D721Med (cell line): Measurements from ENCODE around the gene C1QTNF2.

Experiments
- DNase-seq: peaks from one replicate; pipeline ENCODE4 v3.0.0; 2011; ENCODE audit warnings: low spot score; ENCODE audit not compliant: insufficient read length
- FAIRE-seq: peaks from 2 replicates; lab custom pipeline; 2011; peaks lifted over from hg19 to GRCh38; lab: Jason Lieb, UNC
- TF ChIP-seq, protein P1 (sequence below): IDR thresholded peaks from 2 replicates; pipeline ENCODE4 v1.5.1; 2012; ENCODE audit warnings: mild to moderate bottlenecking, control low read depth; ENCODE audit not compliant: insufficient read depth; ENCODE audit errors: missing control alignments

C1QTNF2 gene

DNA sequence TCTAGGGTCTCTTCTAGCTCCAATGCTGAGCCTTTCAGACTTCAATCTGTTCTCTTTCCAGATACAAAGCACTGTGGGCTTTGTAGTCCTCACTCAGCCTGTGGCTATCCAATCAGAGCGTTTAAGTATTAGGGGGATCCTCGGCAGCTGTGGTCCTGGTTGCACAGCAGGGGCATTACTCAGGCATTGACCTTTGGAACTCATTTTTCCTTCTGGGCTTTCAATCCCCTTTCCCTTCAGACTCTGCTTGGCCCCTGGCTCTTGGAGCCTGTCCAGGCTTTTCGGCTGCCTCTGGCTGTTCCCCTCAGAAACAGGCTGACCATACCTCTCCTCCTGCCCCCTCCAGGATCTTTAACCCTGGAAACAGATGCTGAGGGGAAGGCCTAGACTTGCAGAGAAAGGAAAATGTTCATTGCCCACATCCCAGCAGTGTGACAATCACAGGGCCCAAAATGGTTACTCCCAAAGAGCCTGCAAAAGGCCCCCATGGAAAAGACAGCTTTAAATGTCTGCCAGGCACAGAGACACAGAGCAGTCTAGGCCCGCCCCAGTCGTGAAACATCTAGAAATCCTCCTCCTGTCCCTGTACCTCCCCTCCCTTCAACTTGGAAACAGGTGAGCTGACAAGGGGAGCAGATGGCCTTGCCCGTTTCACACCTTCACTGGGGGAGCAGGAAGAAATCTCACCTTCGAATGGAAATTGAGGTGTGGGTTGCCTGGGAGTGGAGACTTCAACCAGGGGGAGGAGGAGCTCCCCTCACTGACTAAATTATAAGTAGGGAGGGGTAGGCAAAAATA is 13.7 kb downstream of the C1QTNF2 start:
- no peak for FAIRE-seq
- TF ChIP-seq, protein P1, sequence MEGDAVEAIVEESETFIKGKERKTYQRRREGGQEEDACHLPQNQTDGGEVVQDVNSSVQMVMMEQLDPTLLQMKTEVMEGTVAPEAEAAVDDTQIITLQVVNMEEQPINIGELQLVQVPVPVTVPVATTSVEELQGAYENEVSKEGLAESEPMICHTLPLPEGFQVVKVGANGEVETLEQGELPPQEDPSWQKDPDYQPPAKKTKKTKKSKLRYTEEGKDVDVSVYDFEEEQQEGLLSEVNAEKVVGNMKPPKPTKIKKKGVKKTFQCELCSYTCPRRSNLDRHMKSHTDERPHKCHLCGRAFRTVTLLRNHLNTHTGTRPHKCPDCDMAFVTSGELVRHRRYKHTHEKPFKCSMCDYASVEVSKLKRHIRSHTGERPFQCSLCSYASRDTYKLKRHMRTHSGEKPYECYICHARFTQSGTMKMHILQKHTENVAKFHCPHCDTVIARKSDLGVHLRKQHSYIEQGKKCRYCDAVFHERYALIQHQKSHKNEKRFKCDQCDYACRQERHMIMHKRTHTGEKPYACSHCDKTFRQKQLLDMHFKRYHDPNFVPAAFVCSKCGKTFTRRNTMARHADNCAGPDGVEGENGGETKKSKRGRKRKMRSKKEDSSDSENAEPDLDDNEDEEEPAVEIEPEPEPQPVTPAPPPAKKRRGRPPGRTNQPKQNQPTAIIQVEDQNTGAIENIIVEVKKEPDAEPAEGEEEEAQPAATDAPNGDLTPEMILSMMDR = no peak
- DNase-seq = no peak

- DNase-seq = no peak
- no peak for FAIRE-seq
- TF ChIP-seq, protein P1 = no peak
Measured at GRCh38 chr5:160354666-160355065, 15.8 kb downstream of the C1QTNF2 start.

DNA sequence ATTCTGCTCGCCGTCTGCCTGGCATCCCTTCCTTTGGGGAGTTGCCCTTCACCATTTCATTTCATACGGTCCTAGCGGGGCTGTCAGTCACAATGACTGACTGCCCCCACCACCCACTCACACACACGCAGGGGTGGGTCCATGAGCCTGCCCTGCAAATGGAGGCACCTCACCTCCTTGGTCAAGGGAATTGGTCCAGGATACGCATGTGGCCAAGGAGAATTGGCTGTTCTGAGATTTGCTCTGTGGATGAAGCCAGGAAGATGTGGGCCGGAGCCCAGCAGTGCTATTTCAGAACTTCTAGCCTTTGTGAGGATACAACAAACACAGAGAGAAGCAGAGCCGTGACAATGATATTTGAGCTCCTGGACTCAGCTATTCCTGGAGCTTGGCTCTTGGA is 17.0 kb downstream of the C1QTNF2 start:
- FAIRE-seq = no peak
- TF ChIP-seq, protein P1 = no peak
- DNase-seq = no peak

GRCh38 chr5:160352308-160352707 is 18.1 kb downstream of the C1QTNF2 start:
- DNase-seq (no peak), FAIRE-seq (no peak)
- TF ChIP-seq, protein P1 = no peak

GRCh38 chr5:160349935-160350303 is 20.5 kb downstream of the C1QTNF2 start:
- TF ChIP-seq, protein P1 = no peak
- no peak for DNase-seq
- FAIRE-seq = no peak

GRCh38 chr5:160349249-160349934 is 21.0 kb downstream of the C1QTNF2 start:
- TF ChIP-seq, protein P1 = no peak
- DNase-seq (no peak), FAIRE-seq (no peak)

- FAIRE-seq = no peak
- DNase-seq = no peak
- TF ChIP-seq, protein P1 = no peak
Measured at GRCh38 chr5:160348080-160348479, 22.3 kb downstream of the C1QTNF2 start.
